Stomach (tissue), 9 donors: ENCODE measurements around the gene ZNF451. TPM values are rescaled to one million over a fixed set of nuclear protein-coding genes. Genes with fewer than 3 reads are reported as not detected.

Experiments
- DNase-seq, 2 donors: peaks; one replicate each; pipeline versions ENCODE4 v3.0.0 to v3.0.0-alpha.2; 2013 to 2019
- H3K27ac ChIP-seq, 5 donors: fragments of 200-600 bp in 4 of 5; sonication (generic) in 4 of 5; one replicate each; pipeline ENCODE4 v1.5.1; 2013 to 2019; ENCODE audit warnings: mild to moderate bottlenecking in 1 of 5, moderate library complexity in 1 of 5
- H3K27me3 ChIP-seq, 3 donors: fragments of 200-600 bp; sonication (generic); one replicate each; pipeline ENCODE4 v1.5.1; 2017 to 2019; ENCODE audit warnings: mixed run types in 1 of 3
- H3K36me3 ChIP-seq, 4 donors: fragments of 200-600 bp; sonication (generic); 1 replicate in 3 of 4; 2 replicates in 1 of 4; pipeline ENCODE4 v1.5.1; 2016 to 2019
- H3K4me1 ChIP-seq, 4 donors: fragments of 200-600 bp; sonication (generic); one replicate each; pipeline ENCODE4 v1.5.1; 2016 to 2019
- H3K4me3 ChIP-seq, 4 donors: fragments of 200-600 bp; sonication (generic) in 3 of 4; one replicate each; pipeline ENCODE4 v1.5.1; 2016 to 2019; ENCODE audit warnings: mild to moderate bottlenecking in 1 of 4
- H3K9me3 ChIP-seq, 4 donors: fragments of 200-600 bp; sonication (generic); one replicate each; pipeline ENCODE4 v1.5.1; 2016 to 2019
- CTCF ChIP-seq, 7 experiments: fragments of 450-650 bp in 4 of 7; fragments of 200-600 bp in 3 of 7; sonication (generic) in 3 of 7; IDR thresholded peaks; one replicate each; pipeline ENCODE4 v1.5.1; 2016 to 2019; ENCODE audit warnings: antibody characterized with exemption in 7 of 7, control low read depth in 2 of 7, mild to moderate bottlenecking in 1 of 7
- EP300 ChIP-seq: sonication (generic); formaldehyde crosslinking; IDR thresholded peaks from one replicate; pipeline ENCODE4 v1.6.1; 2017; ENCODE audit warnings: antibody characterized with exemption
- POLR2A ChIP-seq, 4 donors: fragments of 450-650 bp; IDR thresholded peaks; one replicate each; pipeline ENCODE4 v1.6.1; 2016; ENCODE audit warnings: antibody characterized with exemption in 4 of 4, control low read depth in 2 of 4, mild to moderate bottlenecking in 1 of 4, moderate library complexity in 1 of 4
- POLR2AphosphoS5 ChIP-seq, 3 donors: sonication (generic); formaldehyde crosslinking; IDR thresholded peaks; one replicate each; pipeline ENCODE4 v1.6.1; 2016; ENCODE audit warnings: antibody characterized with exemption in 3 of 3
- WGBS, 5 donors: extraction: QIAGEN DNeasy Blood & Tissue Kit in 3 of 5; methylation state at CpG; one replicate each; pipeline versions ENCODE4 v1.1.5 to v1.1.7; 2013 to 2018; 5-methylcytosine and 5-hydroxymethylcytosine counted together
- intact Hi-C: fragments of 100-400 bp; cut with DNase I; formaldehyde crosslinking; loops from one replicate; pipeline ENCODE4 v1.15.1; 2023; ENCODE audit warnings: low total_unique reads
- polyA plus RNA-seq, 3 donors: library from polyadenylated mRNA; stranded (reverse); fragments of 200-250 nt; gene quantifications; one replicate each; pipeline ENCODE4 v1.2.3, GENCODE V29; 2013
- total RNA-seq, 5 donors: library from RNA; depleted of rRNA; stranded (reverse); fragments of >200 nt; gene quantifications; one replicate each; pipeline versions ENCODE4 v1.1.0 to v1.2.3, GENCODE V29; 2014 to 2016
- donor health status: healthy with polysubstance abuse.
- donor health status: Bipolar disorder and iron deficiency.
- donor health status: healthy.

ZNF451 gene
- total and polyA plus RNA-seq, 8 donors: 6.0 to 402 (median 35.1) TPM

- DNase-seq: peak in 1 of 2 donors; percentile 12
- no peaks in the 10 kb centered on the region for H3K9me3 ChIP-seq
- intact Hi-C loops: no loop called here
- no peak overlapping the region for H3K27ac ChIP-seq
- H3K4me1 ChIP-seq: peaks cover 0 to 8% (median 0%) of the 10 kb centered on the region in 4 donors
- H3K4me3 ChIP-seq: no peak overlapping the region
- peaks cover 0 to 48% (median 38%) of the 10 kb centered on the region in 4 donors for H3K36me3 ChIP-seq
- no peaks in the 10 kb centered on the region for H3K27me3 ChIP-seq
- no peak for TF ChIP-seq EP300
- no peak for TF ChIP-seq CTCF (IDR thresholded peaks at IDR 0.05)
- TF ChIP-seq POLR2A (IDR thresholded peaks at IDR 0.05): no peak
- no peak for TF ChIP-seq POLR2AphosphoS5 (IDR thresholded peaks at IDR 0.05)
These were observed 40.7 kb downstream of the ZNF451 start for GRCh38 chr6:57130661-57131177.

GRCh38 chr6:57134954-57135353 is 45.0 kb downstream of the ZNF451 start:
- no peak overlapping the region for H3K27ac ChIP-seq
- TF ChIP-seq POLR2A (IDR thresholded peaks at IDR 0.05) (no peak), POLR2AphosphoS5 (IDR thresholded peaks at IDR 0.05) (no peak)
- intact Hi-C loops: no loop called here
- H3K4me1 ChIP-seq: peaks cover 0 to 8% (median 0%) of the 10 kb centered on the region in 4 donors
- H3K9me3 ChIP-seq: no peaks in the 10 kb centered on the region
- WGBS, 5 donors: 90 to 100% (median 98%) methylated on average over 1 of the region's 1 CpG
- peaks cover 0 to 54% (median 49%) of the 10 kb centered on the region in 4 donors for H3K36me3 ChIP-seq
- DNase-seq: peak in 1 of 2 donors; percentile 2
- H3K27me3 ChIP-seq: no peaks in the 10 kb centered on the region
- no peak overlapping the region for H3K4me3 ChIP-seq

- TF ChIP-seq POLR2AphosphoS5 (IDR thresholded peaks at IDR 0.05): no peak
- TF ChIP-seq EP300: no peak
- TF ChIP-seq CTCF (IDR thresholded peaks at IDR 0.05): no peak
- TF ChIP-seq POLR2A (IDR thresholded peaks at IDR 0.05): no peak
- H3K27me3 ChIP-seq: no peaks in the 10 kb centered on the region
- H3K4me3 ChIP-seq: no peak overlapping the region
- H3K4me1 ChIP-seq: peaks cover 0 to 2% (median 0%) of the 10 kb centered on the region in 4 donors
- H3K36me3 ChIP-seq: peaks cover 0 to 53% (median 49%) of the 10 kb centered on the region in 4 donors
- no peak overlapping the region for H3K27ac ChIP-seq
- DNase-seq: peak in 1 of 2 donors; percentile 5
- H3K9me3 ChIP-seq: no peaks in the 10 kb centered on the region
- intact Hi-C loops: no loop called here
- WGBS, 5 donors: 77 to 95% (median 90%) methylated on average over 1 of the region's 1 CpG
These were observed 45.9 kb downstream of the ZNF451 start for GRCh38 chr6:57135885-57136284.

- 81 to 100% (median 94%) methylated on average over 2 of the region's 2 CpGs for WGBS, 5 donors
- DNase-seq: no peak
- Histone ChIP-seq H3K27me3 (no peaks in the 10 kb centered on the region), H3K27ac (no peak overlapping the region), H3K4me1 (no peaks in the 10 kb centered on the region), H3K9me3 (no peaks in the 10 kb centered on the region), H3K36me3 (peaks cover 0 to 65% (median 61%) of the 10 kb centered on the region in 4 donors), H3K4me3 (no peak overlapping the region)
- TF ChIP-seq EP300 (no peak), CTCF (IDR thresholded peaks at IDR 0.05) (no peak), POLR2AphosphoS5 (IDR thresholded peaks at IDR 0.05) (no peak), POLR2A (IDR thresholded peaks at IDR 0.05) (no peak)
- intact Hi-C loops: no loop called here
These were observed 47.4 kb downstream of the ZNF451 start for GRCh38 chr6:57137350-57137749.

- TF ChIP-seq POLR2AphosphoS5 (IDR thresholded peaks at IDR 0.05) (no peak), EP300 (no peak), CTCF (IDR thresholded peaks at IDR 0.05) (no peak), POLR2A (IDR thresholded peaks at IDR 0.05) (no peak)
- Histone ChIP-seq H3K36me3 (peaks cover 0 to 65% (median 65%) of the 10 kb centered on the region in 4 donors), H3K27me3 (no peaks in the 10 kb centered on the region), H3K4me3 (no peak overlapping the region), H3K27ac (no peak overlapping the region), H3K9me3 (no peaks in the 10 kb centered on the region), H3K4me1 (no peaks in the 10 kb centered on the region)
- intact Hi-C loops: no loop called here
- WGBS, 5 donors: 95 to 97% (median 96%) methylated on average over 11 of the region's 11 CpGs
- DNase-seq: no peak
These were observed 48.0 kb downstream of the ZNF451 start for GRCh38 chr6:57138026-57138425.
